NB4 (cell line): ENCODE measurements around the gene DCBLD2.
"Not testable (repeated sequence)": the region's sequence is repeated elsewhere in the genome, so short reads cannot be mapped to it uniquely, and the experiment has no call there.

Experiments
- POLR2A ChIP-seq: IDR thresholded peaks from 2 replicates; pipeline ENCODE4 v1.6.1; 2011; ENCODE audit warnings: mild to moderate bottlenecking; ENCODE audit not compliant: insufficient read length; ENCODE audit errors: extremely low read depth
- TF ChIP-seq, protein P1 (sequence below): IDR thresholded peaks from 2 replicates; pipeline ENCODE4 v1.6.1; 2011; ENCODE audit warnings: low read depth, low read length
- TF ChIP-seq, protein P2 (sequence below): IDR thresholded peaks from one replicate; pipeline ENCODE4 v1.5.1; 2012; ENCODE audit warnings: low read depth, low read length

DNA sequence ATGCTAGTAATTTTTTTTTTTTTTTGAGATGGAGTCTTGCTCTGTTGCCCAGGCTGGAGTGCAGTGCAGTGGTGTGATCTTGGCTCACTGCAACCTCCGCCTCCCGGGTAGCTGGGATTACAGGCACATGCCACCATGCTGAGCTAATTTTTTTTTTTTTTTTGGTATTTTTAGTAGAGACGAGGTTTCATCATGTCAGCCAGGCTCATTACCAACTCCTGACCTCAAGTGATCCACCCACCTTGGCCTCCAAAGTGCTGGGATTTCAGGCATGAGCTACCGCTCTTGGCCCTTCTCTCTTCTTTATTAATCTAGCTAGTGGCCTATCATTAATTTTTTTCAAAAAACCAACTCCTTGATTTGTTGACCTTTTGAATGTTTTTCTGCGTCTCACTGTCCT lies 70.4 kb downstream of the DCBLD2 start:
- TF ChIP-seq, protein P1, sequence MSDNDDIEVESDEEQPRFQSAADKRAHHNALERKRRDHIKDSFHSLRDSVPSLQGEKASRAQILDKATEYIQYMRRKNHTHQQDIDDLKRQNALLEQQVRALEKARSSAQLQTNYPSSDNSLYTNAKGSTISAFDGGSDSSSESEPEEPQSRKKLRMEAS = not testable (repeated sequence)
- TF ChIP-seq, protein P2, sequence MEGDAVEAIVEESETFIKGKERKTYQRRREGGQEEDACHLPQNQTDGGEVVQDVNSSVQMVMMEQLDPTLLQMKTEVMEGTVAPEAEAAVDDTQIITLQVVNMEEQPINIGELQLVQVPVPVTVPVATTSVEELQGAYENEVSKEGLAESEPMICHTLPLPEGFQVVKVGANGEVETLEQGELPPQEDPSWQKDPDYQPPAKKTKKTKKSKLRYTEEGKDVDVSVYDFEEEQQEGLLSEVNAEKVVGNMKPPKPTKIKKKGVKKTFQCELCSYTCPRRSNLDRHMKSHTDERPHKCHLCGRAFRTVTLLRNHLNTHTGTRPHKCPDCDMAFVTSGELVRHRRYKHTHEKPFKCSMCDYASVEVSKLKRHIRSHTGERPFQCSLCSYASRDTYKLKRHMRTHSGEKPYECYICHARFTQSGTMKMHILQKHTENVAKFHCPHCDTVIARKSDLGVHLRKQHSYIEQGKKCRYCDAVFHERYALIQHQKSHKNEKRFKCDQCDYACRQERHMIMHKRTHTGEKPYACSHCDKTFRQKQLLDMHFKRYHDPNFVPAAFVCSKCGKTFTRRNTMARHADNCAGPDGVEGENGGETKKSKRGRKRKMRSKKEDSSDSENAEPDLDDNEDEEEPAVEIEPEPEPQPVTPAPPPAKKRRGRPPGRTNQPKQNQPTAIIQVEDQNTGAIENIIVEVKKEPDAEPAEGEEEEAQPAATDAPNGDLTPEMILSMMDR = not testable (repeated sequence)
- not testable (repeated sequence) for TF ChIP-seq POLR2A
